ENCODE measurements around the gene CNKSR3.

Gene CNKSR3

GRCh38 chr6:154447954-154448353 lies 62.5 kb downstream of the CNKSR3 start:
- H3K4me3 ChIP-seq (ENCODE audit: low read depth, low read length), result no peak overlapping the region
- TF ChIP-seq CTCF (conservative IDR thresholded peaks at IDR 0.05; ENCODE audit: low read depth, low read length), result no peak
- peak; percentile 62 for DNase-seq (ENCODE audit: low read depth)

GRCh38 chr6:154446984-154447383 lies 63.5 kb downstream of the CNKSR3 start:
- TF ChIP-seq CTCF (conservative IDR thresholded peaks at IDR 0.05; ENCODE audit: low read depth, low read length), result no peak
- DNase-seq (ENCODE audit: low read depth), result no peak
- no peak overlapping the region for H3K4me3 ChIP-seq (ENCODE audit: low read depth, low read length)

- DNase-seq (ENCODE audit: low read depth), result no peak
- TF ChIP-seq CTCF (conservative IDR thresholded peaks at IDR 0.05; ENCODE audit: low read depth, low read length), result no peak
- no peak overlapping the region for H3K4me3 ChIP-seq (ENCODE audit: low read depth, low read length)
These were observed 65.1 kb downstream of the CNKSR3 start for GRCh38 chr6:154445417-154445816.

GRCh38 chr6:154441995-154442310 lies 68.5 kb downstream of the CNKSR3 start:
- TF ChIP-seq CTCF (conservative IDR thresholded peaks at IDR 0.05; ENCODE audit: low read depth, low read length), result no peak
- H3K4me3 ChIP-seq (ENCODE audit: low read depth, low read length), result no peak overlapping the region
- DNase-seq (ENCODE audit: low read depth), result no peak

DNA sequence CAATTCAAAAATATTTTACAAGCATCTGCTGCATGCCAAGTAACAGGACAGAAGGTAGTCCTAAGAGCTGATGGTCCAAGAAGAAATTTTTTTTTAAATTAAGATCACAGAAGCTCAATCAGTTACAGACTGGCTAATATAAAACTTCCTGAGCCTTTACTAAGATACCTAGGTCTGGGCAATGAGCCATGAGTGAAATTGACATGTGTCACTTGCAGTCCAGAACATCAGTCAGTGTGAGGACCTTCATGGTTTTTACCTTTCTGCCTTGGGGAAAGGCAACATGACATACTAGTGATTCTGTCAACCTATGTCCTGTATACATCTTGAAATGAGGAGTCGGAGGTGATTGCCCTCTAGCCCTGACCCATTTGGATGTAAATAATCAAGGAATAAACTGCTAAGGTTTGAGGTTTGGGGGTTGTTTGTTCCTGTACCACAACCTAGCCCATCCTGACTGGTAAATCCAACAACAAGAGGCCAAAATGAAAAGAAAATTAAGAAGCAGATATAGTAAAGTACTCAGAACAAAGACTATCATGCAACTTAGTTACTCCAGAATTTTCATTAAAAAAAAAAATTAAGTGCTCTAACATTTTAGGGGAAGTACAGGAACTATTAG lies 70.0 kb downstream of the CNKSR3 start:
- no peak for TF ChIP-seq CTCF (conservative IDR thresholded peaks at IDR 0.05; ENCODE audit: low read depth, low read length)
- no peak overlapping the region for H3K4me3 ChIP-seq (ENCODE audit: low read depth, low read length)
- DNase-seq (ENCODE audit: low read depth), result no peak

DNA sequence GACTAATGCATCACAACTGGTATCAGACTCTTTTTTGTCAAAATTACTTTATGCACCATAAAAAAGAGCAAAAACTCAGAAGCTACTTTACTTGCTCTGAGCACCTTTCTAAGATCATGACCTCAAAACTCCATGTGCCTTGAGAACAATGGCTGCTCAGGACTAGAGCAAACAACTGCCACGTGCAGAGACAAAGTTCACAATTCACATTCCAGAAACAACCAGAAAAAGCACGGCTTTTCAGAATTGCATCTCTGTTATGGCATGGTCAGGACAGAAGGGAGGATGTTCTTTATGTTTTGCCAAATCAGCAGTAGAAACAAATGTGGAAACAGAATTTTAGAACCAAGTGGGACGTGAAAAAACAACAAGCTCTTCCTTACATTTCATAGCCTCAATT lies 70.5 kb downstream of the CNKSR3 start:
- no peak for TF ChIP-seq CTCF (conservative IDR thresholded peaks at IDR 0.05; ENCODE audit: low read depth, low read length)
- no peak for DNase-seq (ENCODE audit: low read depth)
- no peak overlapping the region for H3K4me3 ChIP-seq (ENCODE audit: low read depth, low read length)

DNA sequence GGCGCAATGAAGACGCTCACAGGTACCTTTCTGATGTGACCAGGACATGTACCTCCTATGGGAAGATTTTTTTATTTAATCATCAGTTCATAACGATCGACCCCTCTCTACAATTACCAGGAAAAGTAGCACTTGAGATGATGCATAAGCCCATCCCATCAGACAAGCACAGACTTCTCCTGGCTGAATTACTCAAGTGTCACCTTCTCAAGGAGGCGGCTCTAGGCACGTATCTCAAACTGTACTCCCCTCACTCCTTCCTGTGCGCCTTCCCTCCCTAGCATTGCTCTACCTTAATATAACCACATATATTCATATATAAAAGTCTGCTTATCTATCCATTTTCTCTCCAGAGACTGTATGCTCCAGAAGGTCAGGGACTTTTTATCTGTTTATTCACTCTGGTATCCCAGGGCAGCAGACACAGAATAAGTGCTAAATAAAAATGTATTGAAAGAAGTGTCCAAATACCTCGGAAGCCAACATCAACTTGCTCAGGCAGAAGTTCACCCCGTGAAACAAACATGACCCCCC lies 71.5 kb downstream of the CNKSR3 start:
- no peak for TF ChIP-seq CTCF (conservative IDR thresholded peaks at IDR 0.05; ENCODE audit: low read depth, low read length)
- no peak overlapping the region for H3K4me3 ChIP-seq (ENCODE audit: low read depth, low read length)
- no peak for DNase-seq (ENCODE audit: low read depth)
